K562 (cell line): Measurements from ENCODE around the gene TMEM86B. TPM values are rescaled to one million over a fixed set of nuclear protein-coding genes. Genes with fewer than 3 reads are reported as not detected.
A peak's percentile ranks its signal among the peaks of the same experiment; 100 is the strongest.

ENCODE experiments used
- BHLHE40 ChIP-seq: IDR thresholded peaks from 2 replicates; pipeline ENCODE4 v1.6.1; 2011; ENCODE audit warnings: low read length, improper control_type of control experiment
- KDM4B ChIP-seq, 2 experiments: fragments of 450-650 bp in 1 of 2; sonication (generic) in 1 of 2; IDR thresholded peaks; 2 replicates each; pipeline ENCODE4 v1.6.1; 2016 to 2017; ENCODE audit warnings: borderline replicate concordance in 2 of 2, antibody characterized with exemption in 1 of 2, low read depth in 1 of 2, mild to moderate bottlenecking in 1 of 2
- KDM5B ChIP-seq: fragments of 200-600 bp; sonication (generic); IDR thresholded peaks from 2 replicates; pipeline ENCODE4 v1.6.1; 2012; ENCODE audit warnings: low read depth, mild to moderate bottlenecking, moderate library complexity, low read length, control low read depth, inconsistent platforms; ENCODE audit not compliant: insufficient replicate concordance
- NBN ChIP-seq: fragments of 450-650 bp; IDR thresholded peaks from 2 replicates; pipeline ENCODE4 v1.6.1; 2016; ENCODE audit warnings: low read depth, mild to moderate bottlenecking
- PRPF4 ChIP-seq: fragments of 200-400 bp; formaldehyde crosslinking; IDR thresholded peaks from one replicate; pipeline ENCODE4 v1.6.1; 2017; ENCODE audit warnings: low read length, low read depth, mild to moderate bottlenecking; ENCODE audit not compliant: insufficient read depth, poor library complexity, severe bottlenecking
- PTRF ChIP-seq: fragments of 450-650 bp; IDR thresholded peaks from 2 replicates; pipeline ENCODE4 v1.6.1; 2016; ENCODE audit warnings: mild to moderate bottlenecking, missing genetic modification characterization, missing compliant biosample characterization
- RHOXF2B ChIP-seq: fragments of 250-450 bp; sonication (Bioruptor Pico); conservative IDR thresholded peaks from 2 replicates; pipeline ENCODE4 v1.5.1; 2021
- SMC3 ChIP-seq: conservative IDR thresholded peaks from 2 replicates; pipeline ENCODE4 v1.6.1; 2011; ENCODE audit warnings: low read depth, low read length, improper control_type of control experiment; ENCODE audit not compliant: insufficient read depth
- TRIM28 ChIP-seq: fragments of 450-650 bp; IDR thresholded peaks from 2 replicates; pipeline ENCODE4 v1.6.1; 2017
- TSC22D4 ChIP-seq: fragments of 450-650 bp; IDR thresholded peaks from 2 replicates; pipeline ENCODE4 v1.6.1; 2016; ENCODE audit warnings: missing genetic modification characterization, missing biosample characterization, control low read depth
- ZNF174 ChIP-seq: fragments of 250-450 bp; sonication (Bioruptor Pico); IDR thresholded peaks from 2 replicates; pipeline ENCODE4 v1.4.0; 2020; ENCODE audit warnings: mild to moderate bottlenecking
- ZNF274 ChIP-seq: IDR thresholded peaks from 2 replicates; pipeline ENCODE4 v1.6.1; 2011; ENCODE audit warnings: low read depth, mild to moderate bottlenecking, low read length, moderate library complexity, borderline replicate concordance
- ZNF589 ChIP-seq: fragments of 200-800 bp; sonication (Bioruptor generic); IDR thresholded peaks from 2 replicates; pipeline ENCODE4 v1.6.1; 2016; ENCODE audit warnings: low read depth, missing genetic modification characterization, missing compliant biosample characterization
- ZNF695 ChIP-seq: fragments of 450-650 bp; formaldehyde crosslinking; IDR thresholded peaks from 2 replicates; pipeline ENCODE4 v1.4.0; 2020; ENCODE audit warnings: mild to moderate bottlenecking, moderate library complexity
- polyA plus RNA-seq, 8 experiments: library from polyadenylated mRNA; depleted of rRNA in 4 of 8; stranded (reverse) in 5 of 8; unstranded in 3 of 8; fragments of >200 nt; fragmentation: Nextera tagmentation in 2 of 8; fragmentation: Illumina TruSeq in 1 of 8; extraction: Ambion mirVana in 2 of 8; extraction: Trizol in 1 of 8; gene quantifications; 2 replicates each; pipeline versions ENCODE4 v1.2.1 to v1.2.3, GENCODE V29; 2011 to 2014; ENCODE audit warnings: inconsistent platforms in 1 of 8, missing spikeins in 1 of 8
- total RNA-seq, 7 experiments: library from RNA; depleted of rRNA in 6 of 7; stranded (reverse); fragments of >200 nt in 6 of 7; fragmentation: Illumina TruSeq in 2 of 7; extraction: Trizol in 2 of 7; gene quantifications; 2 replicates each; pipeline versions ENCODE4 v1.2.1 to v1.2.3, GENCODE V29; 2011 to 2021; ENCODE audit warnings: low replicate concordance in 1 of 7
- TF ChIP-seq, protein P1 (sequence below): sonication (generic); formaldehyde crosslinking; IDR thresholded peaks from 2 replicates; pipeline ENCODE4 v1.9.0; 2022; ENCODE audit warnings: mild to moderate bottlenecking, missing genetic modification reagents
- TF ChIP-seq, protein P2 (sequence below): sonication (generic); formaldehyde crosslinking; IDR thresholded peaks from 2 replicates; pipeline ENCODE4 v1.8.0; 2023; ENCODE audit warnings: mild to moderate bottlenecking, missing genetic modification reagents
- TF ChIP-seq, protein P3 (sequence below): fragments of 250-450 bp; sonication (Bioruptor Pico); IDR thresholded peaks from 2 replicates; pipeline ENCODE4 v1.5.0; 2021
- TF ChIP-seq, protein P4 (sequence below), 2 experiments: fragments of 450-650 bp in 1 of 2; sonication (generic) in 1 of 2; formaldehyde crosslinking in 1 of 2; IDR thresholded peaks in 1 of 2; conservative IDR thresholded peaks in 1 of 2; 2 replicates each; pipeline versions ENCODE4 v1.6.1 to v1.8.1; 2016 to 2023; ENCODE audit warnings: mild to moderate bottlenecking in 2 of 2, moderate library complexity in 2 of 2, inconsistent platforms in 1 of 2, missing genetic modification reagents in 1 of 2
- TF ChIP-seq, protein P5 (sequence below): sonication (generic); formaldehyde crosslinking; IDR thresholded peaks from 2 replicates; pipeline ENCODE4 v1.8.1; 2023; ENCODE audit warnings: mild to moderate bottlenecking, missing genetic modification reagents

TMEM86B gene
- total and polyA plus RNA-seq, 9 of the 15 experiments (the other 6 are each of a cell fraction or from before 2014, with no cell fraction given), result 0.28 to 7.9 (median 2.1) TPM

DNA sequence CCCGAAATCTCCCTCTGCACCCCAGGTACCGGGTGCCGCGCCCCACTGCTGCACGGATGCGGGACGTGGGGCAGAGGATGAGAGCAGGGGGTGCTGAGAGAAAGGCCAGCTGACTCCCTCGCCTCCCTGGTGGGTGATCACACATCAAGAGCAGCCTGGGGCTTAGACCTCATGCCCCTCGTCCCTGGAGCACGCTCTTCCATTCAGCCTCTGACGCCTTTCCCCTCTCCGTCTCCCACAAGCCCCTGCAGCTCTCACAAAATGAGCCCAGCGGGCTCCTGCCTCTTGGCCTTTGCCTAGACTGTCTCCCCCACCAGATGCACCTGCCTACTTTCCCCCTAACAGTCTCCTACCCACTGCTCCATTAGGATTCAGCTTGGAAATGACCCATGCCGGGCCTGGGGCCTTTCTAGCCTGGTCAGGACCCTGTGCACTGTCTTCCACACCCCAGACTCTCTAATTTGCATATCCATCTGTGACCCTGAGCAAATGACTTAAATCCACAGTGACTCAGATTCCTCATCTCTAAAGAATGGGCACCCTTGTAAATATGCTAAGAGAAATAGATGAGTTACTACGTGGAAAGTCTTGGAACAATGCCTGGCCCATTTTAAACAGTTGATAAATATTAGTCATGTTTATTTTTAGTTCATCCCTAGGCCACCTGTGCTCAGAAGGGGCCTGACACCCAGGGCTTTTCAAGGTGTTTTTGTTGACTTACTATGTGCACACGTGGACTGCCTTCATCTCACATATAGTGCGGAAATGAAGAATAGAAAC, 18.7 kb downstream of the TMEM86B start (continued):
- TF ChIP-seq KDM5B (peak; percentile 12), ZNF589 (CRISPR knock-in tag) (no peak), SMC3 (no peak), BHLHE40 (no peak), PRPF4 (no peak), PTRF (no peak), TRIM28 (no peak), ZNF274 (no peak), NBN (no peak), ZNF695 (CRISPR knock-in tag) (no peak), TSC22D4 (tag) (no peak), KDM4B (IDR thresholded peaks at IDR 0.05; ENCODE audit: borderline replicate concordance in 2 of 2, low read depth in 1 of 2) (no peak), RHOXF2B (CRISPR knock-in tag) (no peak), ZNF174 (no peak)
- TF ChIP-seq, protein P1, sequence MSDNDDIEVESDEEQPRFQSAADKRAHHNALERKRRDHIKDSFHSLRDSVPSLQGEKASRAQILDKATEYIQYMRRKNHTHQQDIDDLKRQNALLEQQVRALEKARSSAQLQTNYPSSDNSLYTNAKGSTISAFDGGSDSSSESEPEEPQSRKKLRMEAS (CRISPR knock-in tag), result no peak
- TF ChIP-seq, protein P2, sequence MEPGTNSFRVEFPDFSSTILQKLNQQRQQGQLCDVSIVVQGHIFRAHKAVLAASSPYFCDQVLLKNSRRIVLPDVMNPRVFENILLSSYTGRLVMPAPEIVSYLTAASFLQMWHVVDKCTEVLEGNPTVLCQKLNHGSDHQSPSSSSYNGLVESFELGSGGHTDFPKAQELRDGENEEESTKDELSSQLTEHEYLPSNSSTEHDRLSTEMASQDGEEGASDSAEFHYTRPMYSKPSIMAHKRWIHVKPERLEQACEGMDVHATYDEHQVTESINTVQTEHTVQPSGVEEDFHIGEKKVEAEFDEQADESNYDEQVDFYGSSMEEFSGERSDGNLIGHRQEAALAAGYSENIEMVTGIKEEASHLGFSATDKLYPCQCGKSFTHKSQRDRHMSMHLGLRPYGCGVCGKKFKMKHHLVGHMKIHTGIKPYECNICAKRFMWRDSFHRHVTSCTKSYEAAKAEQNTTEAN (CRISPR knock-in tag), result no peak
- TF ChIP-seq, protein P3, sequence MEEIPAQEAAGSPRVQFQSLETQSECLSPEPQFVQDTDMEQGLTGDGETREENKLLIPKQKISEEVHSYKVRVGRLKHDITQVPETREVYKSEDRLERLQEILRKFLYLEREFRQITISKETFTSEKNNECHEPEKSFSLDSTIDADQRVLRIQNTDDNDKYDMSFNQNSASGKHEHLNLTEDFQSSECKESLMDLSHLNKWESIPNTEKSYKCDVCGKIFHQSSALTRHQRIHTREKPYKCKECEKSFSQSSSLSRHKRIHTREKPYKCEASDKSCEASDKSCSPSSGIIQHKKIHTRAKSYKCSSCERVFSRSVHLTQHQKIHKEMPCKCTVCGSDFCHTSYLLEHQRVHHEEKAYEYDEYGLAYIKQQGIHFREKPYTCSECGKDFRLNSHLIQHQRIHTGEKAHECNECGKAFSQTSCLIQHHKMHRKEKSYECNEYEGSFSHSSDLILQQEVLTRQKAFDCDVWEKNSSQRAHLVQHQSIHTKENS (CRISPR knock-in tag), result no peak
- TF ChIP-seq, protein P4, sequence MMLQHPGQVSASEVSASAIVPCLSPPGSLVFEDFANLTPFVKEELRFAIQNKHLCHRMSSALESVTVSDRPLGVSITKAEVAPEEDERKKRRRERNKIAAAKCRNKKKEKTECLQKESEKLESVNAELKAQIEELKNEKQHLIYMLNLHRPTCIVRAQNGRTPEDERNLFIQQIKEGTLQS (IDR thresholded peaks at IDR 0.05), result peak; percentile 37; the same call in 1 of the 2 replicates
- TF ChIP-seq, protein P4 (CRISPR knock-in tag; conservative IDR thresholded peaks at IDR 0.05), result no peak
- TF ChIP-seq, protein P5, sequence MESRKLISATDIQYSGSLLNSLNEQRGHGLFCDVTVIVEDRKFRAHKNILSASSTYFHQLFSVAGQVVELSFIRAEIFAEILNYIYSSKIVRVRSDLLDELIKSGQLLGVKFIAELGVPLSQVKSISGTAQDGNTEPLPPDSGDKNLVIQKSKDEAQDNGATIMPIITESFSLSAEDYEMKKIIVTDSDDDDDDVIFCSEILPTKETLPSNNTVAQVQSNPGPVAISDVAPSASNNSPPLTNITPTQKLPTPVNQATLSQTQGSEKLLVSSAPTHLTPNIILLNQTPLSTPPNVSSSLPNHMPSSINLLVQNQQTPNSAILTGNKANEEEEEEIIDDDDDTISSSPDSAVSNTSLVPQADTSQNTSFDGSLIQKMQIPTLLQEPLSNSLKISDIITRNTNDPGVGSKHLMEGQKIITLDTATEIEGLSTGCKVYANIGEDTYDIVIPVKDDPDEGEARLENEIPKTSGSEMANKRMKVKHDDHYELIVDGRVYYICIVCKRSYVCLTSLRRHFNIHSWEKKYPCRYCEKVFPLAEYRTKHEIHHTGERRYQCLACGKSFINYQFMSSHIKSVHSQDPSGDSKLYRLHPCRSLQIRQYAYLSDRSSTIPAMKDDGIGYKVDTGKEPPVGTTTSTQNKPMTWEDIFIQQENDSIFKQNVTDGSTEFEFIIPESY (CRISPR knock-in tag), result no peak
